ENCODE measurements around the gene ALAS1.
A peak's percentile ranks its signal among the peaks of the same experiment; 100 is the strongest.

The ALAS1 gene

GRCh38 chr3:52198643-52199608 lies 966 bp downstream of the ALAS1 start:
- no peak for DNase-seq (ENCODE audit: low spot score)

DNA sequence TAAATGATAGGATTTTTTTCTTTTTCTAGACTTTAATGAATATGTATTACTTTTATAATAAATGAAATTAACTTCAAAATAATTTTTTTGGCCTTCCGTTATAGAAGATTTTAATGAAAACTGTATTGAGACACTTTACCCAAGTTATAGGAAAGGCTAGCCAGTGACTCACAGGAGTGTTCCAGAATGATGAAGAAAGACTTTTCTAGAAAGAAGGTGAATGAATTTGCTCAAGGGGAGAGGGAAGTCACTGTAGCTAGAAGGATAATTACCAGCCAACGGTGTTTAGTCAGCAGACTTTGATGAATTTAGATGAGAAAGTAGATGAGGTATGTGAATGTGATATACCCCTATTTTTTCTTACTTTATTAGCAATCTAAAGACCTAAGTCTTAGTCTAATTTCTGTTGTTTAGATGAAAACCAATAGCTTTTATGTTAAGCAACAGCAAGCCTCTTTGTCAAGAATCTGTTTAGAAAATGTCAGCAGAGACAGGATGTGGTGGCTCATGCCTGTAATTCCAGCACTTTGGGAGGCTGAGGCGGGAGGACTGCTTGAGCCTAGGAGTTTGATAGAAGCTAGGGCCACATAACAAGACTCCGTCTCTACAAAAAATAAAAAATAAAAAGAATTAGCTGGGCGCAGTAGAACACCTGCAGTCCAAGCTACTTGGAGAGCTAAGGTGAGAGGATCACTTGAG lies 3.2 kb downstream of the ALAS1 start:
- no peak for DNase-seq (ENCODE audit: low spot score)

DNA sequence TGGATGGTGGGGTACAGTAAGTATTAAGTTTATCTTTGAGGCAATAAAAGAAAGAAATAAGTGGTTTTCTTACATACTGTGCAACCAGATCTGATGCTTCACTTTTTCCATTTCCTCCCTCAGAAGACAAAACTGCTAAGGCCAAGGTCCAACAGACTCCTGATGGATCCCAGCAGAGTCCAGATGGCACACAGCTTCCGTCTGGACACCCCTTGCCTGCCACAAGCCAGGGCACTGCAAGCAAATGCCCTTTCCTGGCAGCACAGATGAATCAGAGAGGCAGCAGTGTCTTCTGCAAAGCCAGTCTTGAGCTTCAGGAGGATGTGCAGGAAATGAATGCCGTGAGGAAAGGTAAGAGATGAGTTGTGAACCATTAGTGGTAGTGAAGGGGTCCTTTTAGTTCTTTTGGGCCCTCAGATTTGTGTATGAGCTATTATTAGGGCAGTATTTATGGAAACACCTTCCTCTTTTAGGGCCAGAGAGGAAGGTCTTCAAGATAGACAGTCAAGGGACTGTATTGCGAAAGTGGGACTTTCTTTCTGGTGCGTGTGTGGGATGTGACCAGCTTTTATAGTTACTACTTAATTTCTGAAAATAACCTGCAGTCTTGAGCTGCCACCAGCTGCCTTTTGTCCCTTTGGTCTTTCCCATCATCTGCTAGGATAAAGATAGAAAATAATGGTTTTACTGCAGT lies 4.6 kb downstream of the ALAS1 start:
- DNase-seq (ENCODE audit: low spot score), result no peak

- DNase-seq (ENCODE audit: low spot score), result no peak
Observed at GRCh38 chr3:52203701-52204100, 5.7 kb downstream of the ALAS1 start.

GRCh38 chr3:52204337-52205073 lies 6.5 kb downstream of the ALAS1 start:
- DNase-seq (ENCODE audit: low spot score), result no peak

DNA sequence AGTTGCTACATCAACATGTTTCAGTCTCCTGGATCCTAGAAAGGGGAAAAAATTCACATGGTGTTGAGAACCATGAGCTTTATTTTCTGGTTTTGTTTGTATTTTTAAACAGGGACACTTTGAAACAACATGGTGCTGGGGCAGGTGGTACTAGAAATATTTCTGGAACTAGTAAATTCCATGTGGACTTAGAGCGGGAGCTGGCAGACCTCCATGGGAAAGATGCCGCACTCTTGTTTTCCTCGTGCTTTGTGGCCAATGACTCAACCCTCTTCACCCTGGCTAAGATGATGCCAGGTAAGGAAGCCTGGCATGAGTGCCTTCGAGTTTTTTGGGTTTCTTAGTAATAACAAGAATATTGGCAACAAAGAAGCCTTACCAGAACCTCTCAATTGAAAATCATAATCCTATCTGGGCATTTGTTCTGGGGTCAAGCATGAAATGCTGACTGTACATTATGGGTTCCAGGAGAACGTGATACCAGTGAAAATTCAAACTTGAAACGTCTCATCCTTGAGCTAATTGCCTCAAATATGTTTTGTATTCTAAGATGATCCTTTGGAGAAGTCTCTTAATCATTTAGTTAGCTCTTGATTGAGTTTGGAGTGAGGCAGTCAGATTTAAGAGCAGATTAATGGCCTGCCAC lies 7.9 kb downstream of the ALAS1 start:
- no peak for DNase-seq (ENCODE audit: low spot score)

- DNase-seq (ENCODE audit: low spot score), result no peak
Observed at GRCh38 chr3:52208556-52208955, 10.6 kb downstream of the ALAS1 start.

DNA sequence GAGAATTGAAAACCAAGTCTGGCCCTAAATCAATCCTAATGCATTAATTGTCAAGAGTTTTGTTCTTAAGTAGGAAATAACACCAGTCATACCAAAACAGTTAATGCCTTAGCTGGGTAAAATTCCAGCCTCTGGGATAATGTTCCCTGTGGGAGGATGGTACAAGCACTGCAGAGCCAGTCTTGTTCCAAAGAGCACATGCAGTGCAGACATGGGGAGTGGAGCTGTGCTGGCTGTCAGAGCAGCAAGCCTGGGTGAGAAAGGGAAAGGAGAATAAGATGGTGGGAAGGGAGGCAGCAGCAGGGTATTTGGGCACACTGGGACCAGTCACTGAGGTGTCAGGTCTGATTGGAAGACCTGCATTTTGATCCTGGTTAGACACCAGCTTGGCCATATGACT lies 12.1 kb downstream of the ALAS1 start:
- no peak for DNase-seq (ENCODE audit: low spot score)

GRCh38 chr3:52210550-52211046 lies 12.6 kb downstream of the ALAS1 start:
- DNase-seq (ENCODE audit: low spot score), result no peak

GRCh38 chr3:52211268-52211891 lies 13.4 kb downstream of the ALAS1 start:
- no peak for DNase-seq (ENCODE audit: low spot score)

- DNase-seq (ENCODE audit: low spot score), result no peak
Observed at GRCh38 chr3:52213005-52213404, 15.0 kb downstream of the ALAS1 start.

DNA sequence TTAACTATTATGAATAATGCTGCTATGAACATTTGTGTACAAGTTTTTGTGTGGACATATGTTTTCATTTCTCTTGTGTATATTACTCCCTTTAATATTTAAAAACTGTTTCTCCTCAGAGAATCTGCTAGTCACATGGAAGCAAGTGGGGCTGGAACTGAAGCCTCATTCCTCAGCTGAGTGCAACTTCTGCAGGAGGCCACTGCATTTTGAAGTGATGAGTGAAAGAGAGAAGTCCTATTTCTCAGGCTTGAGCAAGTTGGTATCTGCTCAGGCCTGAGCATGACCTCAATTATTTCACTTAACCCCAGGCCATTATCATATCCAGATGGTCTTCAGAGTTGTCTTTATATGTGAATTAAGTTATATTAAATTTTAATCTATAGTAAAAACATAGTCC lies 15.9 kb downstream of the ALAS1 start:
- DNase-seq (ENCODE audit: low spot score), result no peak

GRCh38 chr3:52215351-52215750 lies 17.4 kb downstream of the ALAS1 start:
- no peak for DNase-seq (ENCODE audit: low spot score)

DNA sequence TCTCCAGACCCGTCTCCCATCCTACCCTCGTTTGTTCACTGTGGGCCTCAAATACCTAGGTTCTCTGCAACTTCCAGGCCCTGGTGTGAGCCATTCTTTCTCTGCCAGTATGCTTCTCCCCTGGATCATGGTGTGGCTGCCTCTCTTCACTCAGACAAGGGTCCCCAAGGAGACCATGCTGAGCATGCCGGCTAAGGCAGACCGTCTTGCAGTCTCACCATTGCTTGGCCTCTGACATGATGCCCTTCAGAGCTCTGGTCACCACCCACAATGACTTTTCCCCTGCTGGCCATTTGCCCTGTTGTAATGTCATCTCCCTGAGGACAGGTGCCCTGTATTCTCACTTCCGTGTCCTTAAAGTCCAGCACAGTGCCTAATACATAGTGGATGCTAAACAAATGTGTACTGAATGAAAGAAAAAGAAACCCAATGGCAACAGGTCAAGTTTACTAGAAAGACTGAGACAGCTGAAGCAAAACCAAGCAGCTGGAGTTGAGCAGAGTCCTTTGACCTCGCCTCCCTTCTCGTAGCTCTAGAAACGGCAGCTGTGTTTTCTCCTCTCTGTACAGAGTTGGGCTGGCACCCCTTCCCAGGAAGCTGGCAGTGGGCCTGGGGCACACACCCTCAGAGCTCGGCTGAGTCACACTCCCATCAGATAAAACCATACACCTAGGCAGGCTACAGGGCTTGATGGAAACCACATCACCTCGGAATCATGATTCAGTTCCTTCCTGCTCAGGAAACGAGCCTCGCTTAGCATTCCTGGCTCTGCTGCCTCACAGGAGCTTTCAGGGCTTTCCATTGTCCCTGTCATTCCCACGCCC lies 18.8 kb downstream of the ALAS1 start:
- DNase-seq (ENCODE audit: low spot score), result peak; percentile 94

- DNase-seq (ENCODE audit: low spot score), result no peak
Observed at GRCh38 chr3:52217409-52217805, 19.4 kb downstream of the ALAS1 start.

- DNase-seq (ENCODE audit: low spot score), result no peak
Observed at GRCh38 chr3:52218026-52218425, 20.1 kb downstream of the ALAS1 start.

GRCh38 chr3:52218454-52218853 lies 20.5 kb downstream of the ALAS1 start:
- DNase-seq (ENCODE audit: low spot score), result no peak

DNA sequence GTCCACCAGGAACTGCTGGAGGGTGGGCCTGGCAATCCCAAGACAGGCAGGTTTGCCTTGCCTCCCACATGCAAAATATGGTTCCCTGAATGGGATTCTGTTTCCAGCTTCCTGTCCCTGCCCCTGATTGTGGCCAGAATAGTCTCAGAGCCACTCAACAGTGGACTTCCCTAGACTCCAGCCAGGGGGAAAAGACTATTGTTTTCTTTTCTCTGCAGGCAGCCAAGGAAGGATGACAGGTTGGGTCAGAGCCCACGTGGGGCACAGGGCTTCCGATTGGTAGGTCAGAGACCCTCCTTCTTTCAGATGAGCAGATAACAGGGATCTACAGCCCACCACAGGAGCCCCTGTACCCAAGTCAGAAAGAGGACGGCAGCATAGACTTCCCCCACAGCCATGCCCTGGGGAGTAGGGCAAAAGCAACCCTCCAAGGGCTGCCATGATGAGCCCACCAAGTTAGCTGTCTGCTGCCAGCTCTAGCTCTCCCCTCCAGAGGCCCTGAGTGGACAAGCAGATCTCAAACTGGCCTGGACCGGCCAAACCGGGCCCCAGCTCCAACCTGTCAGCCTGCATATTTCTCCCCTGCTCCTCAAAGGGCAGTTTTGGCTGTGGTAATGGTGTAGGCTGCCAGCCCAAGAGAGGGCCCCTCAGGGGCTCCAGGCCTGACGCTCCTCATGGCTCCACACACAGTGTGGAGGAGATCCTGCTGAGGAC lies 21.1 kb downstream of the ALAS1 start:
- DNase-seq (ENCODE audit: low spot score), result no peak

DNA sequence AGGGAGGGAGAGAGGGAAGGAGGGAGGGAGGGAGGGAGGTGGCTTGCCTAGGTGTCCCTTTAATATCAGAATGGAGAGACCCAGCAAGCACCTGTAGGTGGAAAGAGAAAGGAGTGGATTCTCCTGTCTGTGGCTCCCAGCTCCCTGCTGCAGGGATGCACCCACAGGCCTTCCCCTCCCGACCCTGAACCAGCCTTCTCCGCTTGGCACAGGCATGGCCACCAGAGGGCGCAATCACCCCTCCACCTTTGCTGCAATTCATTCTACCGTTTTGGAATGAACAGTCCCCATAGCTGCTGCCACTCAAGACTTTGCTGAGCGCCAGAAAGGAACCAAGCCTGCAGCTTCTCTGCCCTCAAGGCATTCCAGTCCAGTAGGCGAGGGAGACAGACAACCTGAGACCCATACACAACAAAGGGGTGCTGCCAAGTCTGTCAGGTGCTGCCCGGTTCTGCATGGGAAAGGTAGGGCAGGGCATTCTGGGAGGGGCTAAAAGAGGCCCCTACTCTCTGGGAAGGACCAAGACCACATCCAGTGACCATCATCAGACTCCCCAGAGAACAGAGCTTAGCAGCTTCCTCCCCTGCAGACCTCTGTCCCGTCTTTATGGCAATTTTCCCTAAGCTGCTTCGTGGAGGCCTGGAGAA lies 22.5 kb downstream of the ALAS1 start:
- DNase-seq (ENCODE audit: low spot score), result peak; percentile 78
